IMR-90 (cell line): ENCODE measurements around the gene CD14.

Experiments used
- CEBPB ChIP-seq: IDR thresholded peaks from 2 replicates; pipeline ENCODE4 v1.6.1; 2012; ENCODE audit warnings: low read depth, low read length, improper control_type of control experiment
- ELK1 ChIP-seq: fragments of 150-350 bp; IDR thresholded peaks from 2 replicates; pipeline ENCODE4 v1.6.1; 2016; ENCODE audit warnings: low read depth, mild to moderate bottlenecking, low read length, moderate library complexity, borderline replicate concordance
- FOS ChIP-seq: fragments of 150-350 bp; IDR thresholded peaks from 2 replicates; pipeline ENCODE4 v1.6.1; 2016; ENCODE audit warnings: low read depth, low read length
- MXI1 ChIP-seq: IDR thresholded peaks from 2 replicates; pipeline ENCODE4 v1.6.1; 2012; ENCODE audit warnings: low read depth, mild to moderate bottlenecking, low read length, moderate library complexity, borderline replicate concordance
- POLR2A ChIP-seq: IDR thresholded peaks from 2 replicates; pipeline ENCODE4 v1.6.1; 2012; ENCODE audit warnings: mild to moderate bottlenecking, low read depth, low read length
- RFX5 ChIP-seq: IDR thresholded peaks from 2 replicates; pipeline ENCODE4 v1.8.0; 2012; ENCODE audit warnings: low read depth, mild to moderate bottlenecking, low read length, moderate library complexity
- SMC3 ChIP-seq: fragments of 150-350 bp; IDR thresholded peaks from 2 replicates; pipeline ENCODE4 v1.6.1; 2016; ENCODE audit warnings: low read depth, mild to moderate bottlenecking, antibody characterized with exemption, low read length, moderate library complexity
- USF2 ChIP-seq: fragments of 150-350 bp; IDR thresholded peaks from 2 replicates; pipeline ENCODE4 v1.6.1; 2017; ENCODE audit warnings: mild to moderate bottlenecking, antibody characterized with exemption, low read length, low read depth
- TF ChIP-seq, protein P1 (sequence below): conservative IDR thresholded peaks from 2 replicates; pipeline ENCODE4 v1.5.1; 2012; ENCODE audit warnings: mild to moderate bottlenecking, low read depth, low read length, improper control_type of control experiment

- TF ChIP-seq, protein P1, sequence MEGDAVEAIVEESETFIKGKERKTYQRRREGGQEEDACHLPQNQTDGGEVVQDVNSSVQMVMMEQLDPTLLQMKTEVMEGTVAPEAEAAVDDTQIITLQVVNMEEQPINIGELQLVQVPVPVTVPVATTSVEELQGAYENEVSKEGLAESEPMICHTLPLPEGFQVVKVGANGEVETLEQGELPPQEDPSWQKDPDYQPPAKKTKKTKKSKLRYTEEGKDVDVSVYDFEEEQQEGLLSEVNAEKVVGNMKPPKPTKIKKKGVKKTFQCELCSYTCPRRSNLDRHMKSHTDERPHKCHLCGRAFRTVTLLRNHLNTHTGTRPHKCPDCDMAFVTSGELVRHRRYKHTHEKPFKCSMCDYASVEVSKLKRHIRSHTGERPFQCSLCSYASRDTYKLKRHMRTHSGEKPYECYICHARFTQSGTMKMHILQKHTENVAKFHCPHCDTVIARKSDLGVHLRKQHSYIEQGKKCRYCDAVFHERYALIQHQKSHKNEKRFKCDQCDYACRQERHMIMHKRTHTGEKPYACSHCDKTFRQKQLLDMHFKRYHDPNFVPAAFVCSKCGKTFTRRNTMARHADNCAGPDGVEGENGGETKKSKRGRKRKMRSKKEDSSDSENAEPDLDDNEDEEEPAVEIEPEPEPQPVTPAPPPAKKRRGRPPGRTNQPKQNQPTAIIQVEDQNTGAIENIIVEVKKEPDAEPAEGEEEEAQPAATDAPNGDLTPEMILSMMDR, result no peak
- no peak for TF ChIP-seq MXI1
- TF ChIP-seq CEBPB, result no peak
- TF ChIP-seq FOS, result no peak
- TF ChIP-seq USF2, result no peak
- no peak for TF ChIP-seq SMC3
- TF ChIP-seq ELK1, result no peak
- no peak for TF ChIP-seq RFX5
- no peak for TF ChIP-seq POLR2A
These were observed 41.7 kb upstream of the CD14 start for GRCh38 chr5:140674629-140675028.
